ENCODE data around the gene MAP1LC3B2. TPM values are rescaled to one million over a fixed set of nuclear protein-coding genes. Genes with fewer than 3 reads are reported as not detected.

MAP1LC3B2 gene
- total RNA-seq, 1 experiment from 2014 or later = 2.2 TPM

- no peak for DNase-seq (ENCODE audit: low spot score)
- no peak for ATAC-seq
- peaks cover 8% of the 10 kb centered on the region for H3K4me1 Mint-ChIP-seq
- H3K27me3 Mint-ChIP-seq (ENCODE audit: low read depth) = peaks cover 3% of the 10 kb centered on the region; the same call in 1 of the 2 replicates
- ChIA-PET CTCF (interaction anchor here (1.8 kb wide), 1 partner anchor 62 kb away, joined by 5 read pairs; no protein-coding TSS in a partner anchor), POLR2A (no interaction called here)
- no peak overlapping the region for H3K4me3 Mint-ChIP-seq
- H3K9me3 Mint-ChIP-seq = peaks cover 18% of the 10 kb centered on the region
- H3K27ac Mint-ChIP-seq = no peak overlapping the region
- peaks cover 15% of the 10 kb centered on the region for H3K36me3 Mint-ChIP-seq
- TF ChIP-seq MYBL2 (CRISPR knock-in tag; IDR thresholded peaks at IDR 0.05) = no peak
- TF ChIP-seq FOXK1 (CRISPR knock-in tag; IDR thresholded peaks at IDR 0.05) = no peak
- TF ChIP-seq RORB (CRISPR knock-in tag; IDR thresholded peaks at IDR 0.05) = no peak
- no peak for TF ChIP-seq IRF2 (CRISPR knock-in tag; IDR thresholded peaks at IDR 0.05; ENCODE audit: borderline replicate concordance, low read depth)
- no peak for TF ChIP-seq MAX (CRISPR knock-in tag; IDR thresholded peaks at IDR 0.05)
- TF ChIP-seq CBFB (CRISPR knock-in tag; IDR thresholded peaks at IDR 0.05; ENCODE audit: low read depth) = no peak
- no peak for TF ChIP-seq STAT6 (CRISPR knock-in tag; conservative IDR thresholded peaks at IDR 0.05; ENCODE audit: low read depth)
- no peak for TF ChIP-seq E2F1 (CRISPR knock-in tag; IDR thresholded peaks at IDR 0.05)
- no peak for TF ChIP-seq RELA (CRISPR knock-in tag; IDR thresholded peaks at IDR 0.05; ENCODE audit: borderline replicate concordance)
- no peak for TF ChIP-seq ZNF423 (CRISPR knock-in tag; IDR thresholded peaks at IDR 0.05)
- TF ChIP-seq HMGA2 (CRISPR knock-in tag; IDR thresholded peaks at IDR 0.05) = no peak
Observed at GRCh38 chr12:116626153-116626552, 67.0 kb downstream of the MAP1LC3B2 start.

Other genes with a start within 250 kb of the MAP1LC3B2 start
- 42.1 to 46.1 TPM (median 43.7 TPM) in 3 replicates for gene SPRING1, start 178.7 kb downstream of the MAP1LC3B2 start, total RNA-seq (2021)
- 27.7 to 46.8 TPM (median 41.7 TPM) in 3 replicates for gene RNFT2, start 178.9 kb downstream of the MAP1LC3B2 start, total RNA-seq (2021)

Data from WTC11 (cell line).